ENCODE data around the gene PCDHGA4.

GRCh38 chr5:141373673-141374317, 19.0 kb downstream of the PCDHGA4 start, which contains the start of gene PCDHGA6:
- TF ChIP-seq POLR2A (IDR thresholded peaks at IDR 0.05; ENCODE audit: control extremely low read depth in 1 of 2, low read depth in 2 of 2, low read length in 2 of 2) (no peak), EZH2 (IDR thresholded peaks at IDR 0.05; ENCODE audit: low read depth, low read length, severe bottlenecking) (no peak), KDM1A (IDR thresholded peaks at IDR 0.05; ENCODE audit: borderline replicate concordance, low read length) (no peak), CTCF (IDR thresholded peaks at IDR 0.05; ENCODE audit: control extremely low read depth in 1 of 3, insufficient read depth in 1 of 3, low read depth in 1 of 3, low read length in 3 of 3) (no peak)

All from H1 (cell line).